Sciatic nerve (tissue), 2 donors: ENCODE measurements around the gene ADAM33. TPM values are rescaled to one million over a fixed set of nuclear protein-coding genes. Genes with fewer than 3 reads are reported as not detected.

Experiments used
- ATAC-seq: fragments of 200-7000 bp; cut with Tn5 transposase; one replicate; pipeline ENCODE4 v1.9.1; 2020; ENCODE audit warnings: mild to moderate bottlenecking, moderate library complexity
- DNase-seq: peaks from one replicate; pipeline ENCODE4 v3.0.0-alpha.2; 2020; ENCODE audit warnings: low spot score
- intact Hi-C: fragments of 100-400 bp; cut with DNase I; formaldehyde crosslinking; loops from one replicate; pipeline ENCODE4 v1.14.2; 2022
- total RNA-seq: library from RNA; stranded (reverse); fragmentation: NEBNext Ultra II Directional; extraction: Animal tissue kit (Norgen Biotek cat#: 25700); gene quantifications from one replicate; pipeline ENCODE4 v1.2.1, GENCODE V29; 2021
- donor health status: DM: no; HTN: no; CAD: no.
- donor health status: DM: no; HTN: no; CAD: no.

The ADAM33 gene
- total RNA-seq, 1 donor from 2014 or later: 117 TPM

DNA sequence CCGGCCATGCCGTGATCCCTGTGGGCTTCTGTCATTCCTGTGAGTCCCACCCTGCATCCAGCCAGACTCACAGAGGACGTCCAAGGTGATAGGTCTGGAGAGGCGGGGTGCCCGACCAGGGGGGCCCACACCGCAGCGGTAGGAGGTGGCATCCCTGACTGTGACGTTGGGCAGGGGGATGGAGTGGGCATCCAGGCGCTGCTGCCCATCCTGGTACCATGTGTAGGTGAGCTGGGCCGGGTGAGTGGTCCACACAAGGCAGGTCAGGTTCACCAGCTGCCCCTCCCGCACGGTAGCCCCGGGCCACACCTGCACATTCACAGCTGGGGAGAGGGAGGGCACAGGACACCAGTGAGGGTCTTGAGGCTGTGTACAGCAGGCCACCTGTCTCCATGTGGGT is 11.6 kb upstream of the ADAM33 start:
- intact Hi-C loops: no loop called here
- ATAC-seq (no peak), DNase-seq (no peak)

DNA sequence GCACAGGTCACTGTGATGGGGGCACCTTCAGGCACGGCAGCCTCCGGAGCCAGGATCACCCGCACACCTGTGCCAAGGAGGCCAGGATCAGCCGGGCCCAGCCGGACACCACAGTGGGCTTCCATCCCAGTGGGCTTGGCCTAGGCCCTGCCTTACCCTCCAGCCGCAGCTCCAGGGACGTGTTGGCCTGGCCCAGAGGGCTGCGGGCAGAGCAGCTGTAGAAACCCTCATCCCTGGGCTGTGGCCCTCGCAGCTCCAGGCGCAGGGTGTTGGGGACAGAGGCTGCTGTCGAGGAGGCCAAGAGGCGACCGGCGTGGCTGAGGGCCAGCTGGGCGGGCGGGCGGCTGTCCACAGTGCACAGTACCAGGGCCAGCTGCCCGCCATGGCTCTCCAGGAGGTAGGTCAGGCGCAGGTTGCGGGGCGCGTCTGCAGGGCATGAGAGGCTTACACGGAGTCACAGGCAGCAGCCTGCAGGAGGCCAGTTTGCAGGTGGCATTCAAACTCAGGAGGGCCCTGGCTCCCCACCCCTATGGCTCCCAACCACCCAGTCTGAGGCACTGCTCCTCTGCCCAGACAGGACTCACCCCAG is 11.0 kb upstream of the ADAM33 start:
- ATAC-seq (no peak), DNase-seq (no peak)
- intact Hi-C loops: no loop called here

DNA sequence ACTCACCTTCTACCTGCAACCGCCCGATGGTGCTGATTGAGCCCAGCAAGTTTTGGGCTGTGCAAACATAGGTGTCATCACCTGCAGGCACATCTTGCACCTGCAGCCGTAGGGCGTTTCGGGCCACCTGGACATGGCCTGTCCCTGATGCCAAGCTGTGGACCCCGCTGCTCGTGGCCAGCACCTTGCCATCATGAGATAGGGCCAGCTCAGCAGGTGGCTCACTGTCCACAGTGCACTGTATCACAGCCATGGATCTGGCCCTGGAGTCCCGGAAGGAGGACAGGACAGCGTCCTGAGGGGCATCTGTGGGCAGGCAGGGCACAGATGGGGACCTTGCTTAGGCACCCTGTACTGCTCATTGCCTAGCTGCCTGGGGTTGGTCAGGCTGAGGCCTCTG is 10.1 kb upstream of the ADAM33 start:
- ATAC-seq: no peak
- intact Hi-C loops: no loop called here
- no peak for DNase-seq

DNA sequence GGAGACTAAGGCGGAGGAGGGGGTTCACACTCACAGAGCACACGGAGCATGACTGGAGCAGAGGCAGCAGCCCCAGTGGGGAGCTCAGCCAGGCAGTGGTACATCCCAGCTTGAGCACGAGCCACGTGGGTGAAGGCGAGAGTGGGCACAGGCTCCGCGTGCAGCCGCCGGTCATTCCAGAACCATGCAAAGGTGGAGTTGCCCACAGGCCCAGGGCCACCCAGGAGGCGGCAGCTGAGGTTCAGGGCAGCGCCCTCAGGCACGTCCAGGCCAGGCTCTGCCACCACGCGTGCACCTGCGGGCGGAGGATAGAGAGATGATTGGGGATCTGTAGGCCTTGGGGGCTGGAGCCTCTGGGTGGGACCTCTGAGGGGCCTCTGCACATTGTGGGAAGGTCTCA is 9.5 kb upstream of the ADAM33 start:
- intact Hi-C loops: no loop called here
- ATAC-seq (no peak), DNase-seq (no peak)

DNA sequence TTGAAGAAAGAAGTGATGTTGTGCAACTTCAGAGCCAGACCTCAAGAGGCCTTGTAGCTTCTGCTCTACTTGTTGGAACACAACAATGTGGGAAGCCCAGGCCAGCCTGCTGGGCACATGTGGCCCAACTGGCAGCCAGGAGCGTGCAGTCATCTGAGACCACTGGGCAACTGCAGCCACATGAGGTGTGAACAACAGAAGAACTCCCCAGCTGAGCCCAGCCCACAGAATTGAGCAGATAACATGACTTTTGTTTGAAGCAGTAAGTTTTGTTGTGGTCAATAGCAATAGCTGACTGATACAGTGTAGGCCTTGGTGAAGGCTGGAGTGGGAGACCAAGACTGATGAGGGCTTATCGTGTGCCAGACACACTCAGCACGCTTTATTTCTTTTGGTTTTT is 8.6 kb upstream of the ADAM33 start:
- no peak for DNase-seq
- intact Hi-C loops: no loop called here
- ATAC-seq: no peak

DNA sequence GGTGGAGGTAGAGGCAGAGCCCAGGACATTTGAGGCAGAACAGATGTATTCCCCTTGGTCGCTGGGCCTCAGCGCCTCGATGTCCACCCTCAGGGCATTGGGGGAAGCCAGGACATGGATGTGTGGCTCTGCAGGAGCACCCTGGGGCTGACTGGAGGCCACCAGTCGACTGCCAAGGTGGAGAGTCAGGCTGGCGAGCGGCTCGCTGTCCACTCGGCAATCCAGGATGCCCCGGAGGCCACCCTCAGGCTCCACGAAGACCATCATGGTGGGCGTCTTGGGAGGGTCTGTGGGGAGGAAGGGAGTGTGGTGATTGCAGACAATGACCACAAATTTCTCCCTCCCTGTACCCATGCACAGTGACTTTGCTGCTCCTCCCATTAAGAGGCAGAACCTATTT is 8.2 kb upstream of the ADAM33 start:
- ATAC-seq (no peak), DNase-seq (no peak)
- intact Hi-C loops: no loop called here

DNA sequence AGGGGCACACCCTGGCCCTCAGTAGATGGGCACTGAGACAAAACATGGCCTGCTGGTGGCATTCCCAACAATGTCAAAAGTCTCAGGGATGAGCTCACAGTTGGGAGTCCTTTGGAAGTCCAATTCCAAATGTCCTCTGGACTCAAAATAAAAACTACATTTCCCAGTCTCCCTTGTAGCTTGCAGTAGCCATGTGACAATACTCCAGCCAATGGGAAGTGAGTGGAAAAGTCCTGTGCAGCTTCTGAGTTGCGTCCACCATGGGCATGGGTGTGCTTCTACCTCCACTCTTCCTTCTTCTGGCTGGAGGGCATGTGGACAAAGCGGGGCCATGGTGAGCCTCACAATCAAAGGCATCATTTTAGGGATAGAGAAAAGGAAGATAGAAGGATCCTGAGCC is 5.8 kb upstream of the ADAM33 start:
- intact Hi-C loops: no loop called here
- peak; percentile 90 for ATAC-seq
- no peak for DNase-seq

DNA sequence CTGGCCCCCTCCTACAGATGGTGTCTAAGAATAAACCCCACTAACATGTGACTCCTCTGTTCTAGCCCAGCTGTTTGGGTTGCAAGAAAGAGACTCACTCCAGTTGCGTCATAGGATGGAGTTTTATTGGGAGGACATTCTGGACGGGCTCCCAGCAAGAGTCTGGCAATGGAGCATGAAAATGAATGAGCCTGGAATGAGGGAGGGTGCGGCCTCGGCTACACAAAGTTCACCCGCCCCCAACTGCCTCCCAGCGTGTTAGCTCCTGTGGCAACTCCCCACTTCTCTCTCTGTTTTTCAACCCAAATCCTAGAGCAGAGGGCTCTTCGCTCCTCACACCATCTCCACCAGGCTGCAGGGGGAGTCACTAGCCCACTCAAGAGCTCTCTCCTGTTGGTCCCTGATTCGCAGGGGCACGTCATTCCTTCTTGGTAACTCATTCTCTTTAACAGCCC is 5.1 kb upstream of the ADAM33 start:
- DNase-seq: peak; percentile 88
- ATAC-seq: peak; percentile 91
- intact Hi-C loops: no loop called here

DNA sequence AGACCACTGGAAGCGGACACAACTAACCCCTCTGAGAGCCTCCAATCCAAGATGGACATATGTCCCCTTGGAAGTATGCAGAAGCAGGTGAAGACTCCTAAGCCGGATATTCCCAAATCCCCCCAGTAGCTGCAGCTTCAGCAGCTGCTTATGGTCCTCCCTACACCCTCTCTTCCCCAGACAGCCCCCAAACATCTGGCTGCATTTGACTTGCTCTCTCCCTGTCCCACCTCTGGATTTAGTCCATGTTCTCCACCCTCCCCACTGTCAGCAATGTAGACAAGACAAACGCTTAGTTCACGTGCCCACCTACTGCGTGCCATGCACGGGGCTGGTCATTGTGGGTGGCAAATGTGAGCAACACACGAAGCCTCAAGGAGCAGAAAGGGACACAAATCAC is 4.6 kb upstream of the ADAM33 start:
- intact Hi-C loops: no loop called here
- no peak for ATAC-seq

DNA sequence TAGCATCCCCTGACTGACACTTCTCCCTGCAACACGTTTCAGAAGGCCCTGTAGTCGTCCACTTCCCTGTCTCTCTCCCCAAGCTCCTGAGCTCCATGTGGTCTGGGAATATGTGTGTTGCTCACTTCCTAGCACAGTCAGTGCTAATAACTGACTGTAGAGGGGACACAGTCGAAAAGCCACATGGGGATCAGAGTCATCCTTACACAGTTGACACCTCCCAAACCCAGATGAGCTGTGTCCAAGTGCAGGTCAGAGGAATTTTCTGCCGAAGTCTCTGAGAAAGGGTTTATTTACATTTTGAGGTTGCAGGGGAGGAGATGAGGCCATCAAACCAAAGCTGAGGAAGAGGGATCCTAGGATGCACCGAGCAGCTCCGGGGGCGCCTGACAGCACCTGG is 3.5 kb upstream of the ADAM33 start:
- DNase-seq (no peak), ATAC-seq (no peak)
- intact Hi-C loops: no loop called here

More for the DNA sequence above, 4.6 kb upstream of the ADAM33 start:
- no peak for DNase-seq

DNA sequence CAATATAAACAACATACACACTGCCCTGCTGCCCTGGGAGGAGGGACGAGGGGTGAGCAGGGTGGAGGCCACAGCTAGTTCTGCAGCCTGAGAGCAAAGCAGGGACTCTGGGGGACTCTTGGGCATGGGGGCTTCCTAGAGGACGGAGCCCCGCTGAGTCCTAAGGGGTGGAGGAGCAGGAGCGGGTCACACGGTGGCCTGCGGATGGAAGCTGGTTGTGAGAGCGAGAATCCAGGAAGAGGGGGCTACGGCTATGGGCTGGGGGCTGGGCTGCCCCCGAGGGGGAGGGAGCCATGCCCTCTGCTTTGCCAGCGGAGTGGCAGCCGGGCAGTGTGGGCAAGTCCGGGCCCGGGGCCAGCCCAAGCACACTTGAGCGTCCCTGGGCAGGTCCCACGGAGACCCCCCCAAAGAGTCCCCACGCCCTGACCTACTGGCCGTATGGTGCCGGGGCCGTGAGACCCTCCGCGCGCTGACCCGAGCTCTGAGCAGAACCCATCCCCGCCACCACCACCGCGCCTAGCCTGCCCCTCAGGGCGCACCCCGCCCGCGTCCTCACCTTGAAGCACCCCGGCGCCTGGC is 369 bp downstream of the ADAM33 start:
- intact Hi-C loops: no loop called here
- DNase-seq (no peak), ATAC-seq (no peak)

DNA sequence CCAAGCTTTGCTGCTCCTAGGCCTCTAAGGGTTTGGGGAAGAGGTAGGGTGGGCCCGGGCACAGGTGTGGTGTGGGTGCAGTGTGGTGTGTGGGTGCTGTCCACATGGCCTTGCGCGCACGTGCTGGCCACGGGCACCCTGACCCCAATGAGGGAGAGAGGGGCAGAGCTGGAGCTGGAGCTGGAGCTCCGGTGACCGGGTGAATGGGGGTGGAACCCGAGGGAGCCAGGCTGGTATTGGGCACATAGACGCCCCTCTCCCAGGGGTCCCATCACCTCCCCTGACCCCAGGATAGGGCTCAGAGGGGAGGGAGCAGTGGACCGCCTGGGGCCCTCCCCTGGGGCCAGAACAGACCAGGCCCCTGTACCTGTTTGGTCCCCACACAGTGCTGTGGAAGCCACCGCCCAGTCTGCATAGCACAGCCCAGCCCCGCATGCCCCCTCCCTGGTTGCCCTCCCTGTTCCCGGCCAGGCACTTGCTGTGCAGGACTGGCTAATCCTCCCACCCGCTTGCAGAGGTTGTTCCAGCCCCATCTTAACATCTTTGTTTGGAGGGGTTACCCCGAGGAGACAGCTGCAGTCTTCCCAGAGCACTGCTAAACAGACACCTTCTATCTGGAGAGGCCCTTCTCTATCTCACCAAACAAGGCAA is 984 bp downstream of the ADAM33 start:
- ATAC-seq: peak; percentile 2
- DNase-seq: no peak
- intact Hi-C loops: no loop called here

DNA sequence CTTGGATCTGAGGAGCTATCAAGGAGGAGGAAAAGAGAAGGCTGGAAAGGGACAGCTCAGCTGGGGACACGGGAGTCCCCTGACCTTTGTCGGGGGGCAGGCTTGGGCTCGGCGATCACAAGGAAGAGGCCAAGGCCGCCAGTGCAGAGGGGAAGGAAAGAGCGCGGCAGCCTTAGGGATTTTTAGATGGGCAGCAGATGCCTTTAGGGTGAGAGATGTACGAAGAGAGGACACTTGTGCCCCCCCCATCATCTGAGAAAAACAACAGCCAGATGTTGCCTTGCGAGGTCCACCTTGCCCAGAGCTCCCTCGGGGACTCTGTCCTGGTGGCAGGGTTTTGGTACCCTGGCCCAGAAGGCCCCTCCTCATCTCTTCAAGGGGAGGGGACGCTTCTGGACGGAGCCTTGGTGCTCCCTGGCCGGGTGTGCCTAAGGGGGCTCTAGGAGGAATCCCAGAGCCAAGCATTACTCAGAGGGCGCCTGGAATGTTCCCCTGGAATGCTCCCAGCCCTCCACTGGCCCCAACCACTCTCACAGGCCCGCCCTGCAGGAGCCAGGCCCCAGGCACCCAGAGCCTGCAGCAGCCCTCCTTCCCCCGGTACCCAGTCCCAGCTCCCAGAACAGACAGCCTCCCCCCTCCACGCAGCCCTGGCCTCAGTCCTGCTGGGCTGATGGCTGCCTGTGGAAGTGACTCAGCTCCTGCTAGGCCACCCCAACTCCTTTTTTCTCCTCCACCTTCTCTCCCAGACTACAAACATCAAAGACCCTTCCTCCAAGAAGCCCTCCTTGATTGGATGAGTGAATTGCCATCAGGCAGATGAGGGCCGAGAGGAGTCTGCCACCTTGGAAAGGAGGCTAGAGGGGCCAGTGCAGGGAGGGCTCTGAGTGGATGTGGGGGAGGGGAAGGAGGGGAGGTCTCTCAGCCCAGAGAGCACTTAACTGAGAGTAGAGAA is 1.8 kb downstream of the ADAM33 start:
- DNase-seq (no peak), ATAC-seq (peak; percentile 41)
- intact Hi-C loops: no loop called here

DNA sequence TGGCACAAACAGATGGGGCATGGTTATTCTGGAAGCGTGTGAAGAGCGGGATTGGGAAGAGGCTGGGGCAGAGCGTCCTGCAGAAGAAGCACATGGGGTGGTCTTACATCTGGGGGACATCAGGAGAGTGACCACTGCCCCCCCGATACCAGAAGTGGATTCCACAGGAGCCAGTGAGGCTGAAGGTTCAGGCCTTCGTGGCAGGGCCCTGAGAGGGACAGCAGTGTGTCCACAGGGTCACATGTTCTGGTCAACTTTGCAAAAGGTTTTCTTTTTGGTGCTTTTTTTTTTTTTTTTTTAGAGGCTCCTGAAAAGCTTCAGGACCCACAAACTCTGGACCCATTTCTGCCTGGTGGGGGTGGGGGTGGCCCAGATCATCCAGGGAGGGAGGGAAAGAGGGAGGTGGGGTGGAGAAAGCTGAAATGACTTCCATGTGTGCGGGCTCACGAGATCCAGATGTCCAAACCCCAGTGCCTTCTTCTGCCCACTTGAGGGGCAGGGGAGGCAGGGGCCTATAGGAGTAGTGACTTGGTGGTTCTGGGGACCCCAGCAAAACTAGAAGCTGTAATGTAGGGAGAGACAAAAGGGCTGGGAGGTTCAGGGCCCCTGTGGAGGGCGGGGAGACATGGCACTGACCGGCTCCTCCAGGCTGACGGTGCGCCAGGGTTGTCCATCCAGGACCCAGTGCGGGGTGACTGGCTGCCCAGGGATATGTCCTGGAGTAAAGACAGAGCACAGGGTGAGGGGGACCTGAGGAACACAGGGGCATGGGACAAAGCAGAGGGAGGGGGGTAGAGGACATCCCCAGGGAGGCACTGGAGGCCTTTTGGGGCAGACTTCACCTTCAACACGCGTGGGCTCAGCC is 2.7 kb downstream of the ADAM33 start:
- ATAC-seq (peak; percentile 11), DNase-seq (no peak)
- intact Hi-C loops: no loop called here

DNA sequence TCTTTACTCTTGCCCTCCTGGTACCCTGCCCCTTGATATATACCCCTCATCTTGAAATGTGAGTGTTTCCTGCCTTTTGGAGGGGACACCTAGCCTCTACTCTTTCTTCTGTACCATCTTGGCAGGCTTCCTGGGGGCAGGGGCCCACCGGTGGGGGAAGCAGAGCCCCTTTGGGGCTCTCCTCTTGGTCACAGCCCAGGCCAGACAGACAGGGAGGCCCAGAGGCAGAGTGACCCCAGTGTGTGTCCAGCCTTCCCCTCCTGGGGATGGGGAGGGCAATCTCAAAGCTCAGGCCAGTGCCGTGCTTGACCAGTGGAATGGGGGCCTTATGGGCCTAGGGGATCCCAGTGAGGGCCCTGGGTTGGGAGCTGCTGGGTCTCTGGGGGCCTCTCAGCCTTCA is 3.6 kb downstream of the ADAM33 start:
- DNase-seq (no peak), ATAC-seq (no peak)
- intact Hi-C loops: no loop called here

DNA sequence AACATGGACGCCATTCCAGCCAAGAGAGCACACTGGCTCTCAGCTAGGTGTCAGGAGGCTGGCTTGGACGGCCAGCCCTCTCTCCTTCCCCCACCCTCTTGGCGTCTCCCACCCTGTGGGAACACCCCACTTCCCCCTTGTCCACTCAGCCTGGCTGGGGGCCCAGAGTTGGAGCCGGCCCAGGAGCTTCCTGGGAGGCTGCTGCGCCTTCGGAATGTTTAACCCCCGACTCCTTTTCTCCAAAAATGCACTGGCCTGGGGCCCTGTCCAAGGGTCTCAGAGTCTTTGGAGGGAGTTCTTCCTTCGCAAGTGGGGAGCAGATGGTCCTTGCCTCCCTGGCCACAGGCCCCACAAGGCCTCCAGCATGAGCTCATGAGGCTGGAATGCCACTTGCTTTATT is 4.1 kb downstream of the ADAM33 start:
- DNase-seq (no peak), ATAC-seq (peak; percentile 10)
- intact Hi-C loops: loop anchor here (2.0 kb wide), 1 partner anchor 33 kb away; no protein-coding TSS in a partner anchor

DNA sequence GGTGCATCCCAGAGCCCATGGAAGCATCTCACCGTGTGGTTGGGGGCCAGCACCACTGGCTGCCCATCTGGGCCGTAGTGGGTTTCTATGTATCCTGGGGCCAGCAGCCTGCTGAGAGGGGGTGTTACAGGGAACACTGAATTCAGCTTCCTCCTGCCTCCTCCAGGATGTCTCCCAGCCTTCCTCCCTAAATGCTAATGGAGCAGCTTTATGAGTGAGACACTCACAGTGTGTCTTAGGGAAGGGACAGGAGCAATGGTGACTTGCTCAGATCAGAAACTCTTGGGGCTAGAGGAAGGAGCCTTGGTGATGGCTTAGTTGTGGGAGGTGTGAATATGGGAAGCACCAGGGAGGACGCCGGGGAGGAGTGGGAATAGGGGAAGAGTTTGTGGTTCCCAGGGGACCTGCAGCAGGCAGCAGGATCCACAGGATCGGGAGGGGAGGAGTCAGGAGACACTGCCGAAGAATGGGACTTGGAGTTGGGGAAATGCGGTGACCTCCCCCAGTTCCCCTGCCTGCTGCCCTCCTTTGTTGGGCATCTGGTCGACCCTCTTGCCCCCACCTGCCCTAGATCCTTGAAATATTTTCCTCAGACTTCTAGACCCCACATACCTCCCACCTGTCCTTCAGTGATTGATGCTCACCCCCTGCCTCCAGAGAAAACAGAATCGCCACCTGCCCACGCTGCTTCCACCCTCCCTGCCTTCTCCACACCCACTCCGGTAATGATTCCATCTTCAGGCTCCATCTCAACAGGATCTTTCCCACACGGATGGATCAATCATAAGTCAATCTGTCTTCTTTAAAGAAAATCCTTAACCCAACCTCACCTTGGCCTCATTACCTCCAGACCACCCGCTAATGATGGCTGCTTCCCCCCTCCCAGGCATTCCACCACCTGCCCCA is 6.6 kb downstream of the ADAM33 start:
- ATAC-seq (no peak), DNase-seq (no peak)
- intact Hi-C loops: no loop called here

DNA sequence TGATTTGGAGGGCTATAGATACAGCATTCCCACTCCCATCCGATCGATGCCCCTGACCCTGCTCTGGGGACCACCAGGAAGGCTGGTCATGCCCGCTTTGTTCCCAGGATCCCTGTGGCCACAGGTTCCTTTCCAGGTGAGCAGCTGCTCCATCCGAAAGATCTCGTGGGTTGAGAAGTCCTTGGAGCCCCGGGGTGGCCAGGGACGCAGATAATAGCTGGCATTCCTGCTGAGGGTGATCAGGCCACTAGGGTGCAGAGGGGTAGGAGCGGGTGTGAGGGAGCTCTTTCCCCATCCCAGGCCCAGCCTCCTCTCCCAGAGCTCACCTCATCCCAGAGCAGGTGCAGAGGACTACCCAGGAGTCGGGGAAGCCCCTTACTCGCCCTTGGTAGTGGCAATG is 7.4 kb downstream of the ADAM33 start:
- no peak for DNase-seq
- intact Hi-C loops: no loop called here

More for the DNA sequence above, 7.4 kb downstream of the ADAM33 start:
- ATAC-seq: no peak
